GM12874 (cell line): ENCODE data around the gene TFIP11.

Source experiments
- TF ChIP-seq, protein P1 (sequence below): IDR thresholded peaks from 2 replicates; pipeline ENCODE4 v1.5.1; 2011; ENCODE audit warnings: low read depth, mild to moderate bottlenecking, control low read depth, low read length, moderate library complexity; ENCODE audit not compliant: insufficient read depth

Gene TFIP11

DNA sequence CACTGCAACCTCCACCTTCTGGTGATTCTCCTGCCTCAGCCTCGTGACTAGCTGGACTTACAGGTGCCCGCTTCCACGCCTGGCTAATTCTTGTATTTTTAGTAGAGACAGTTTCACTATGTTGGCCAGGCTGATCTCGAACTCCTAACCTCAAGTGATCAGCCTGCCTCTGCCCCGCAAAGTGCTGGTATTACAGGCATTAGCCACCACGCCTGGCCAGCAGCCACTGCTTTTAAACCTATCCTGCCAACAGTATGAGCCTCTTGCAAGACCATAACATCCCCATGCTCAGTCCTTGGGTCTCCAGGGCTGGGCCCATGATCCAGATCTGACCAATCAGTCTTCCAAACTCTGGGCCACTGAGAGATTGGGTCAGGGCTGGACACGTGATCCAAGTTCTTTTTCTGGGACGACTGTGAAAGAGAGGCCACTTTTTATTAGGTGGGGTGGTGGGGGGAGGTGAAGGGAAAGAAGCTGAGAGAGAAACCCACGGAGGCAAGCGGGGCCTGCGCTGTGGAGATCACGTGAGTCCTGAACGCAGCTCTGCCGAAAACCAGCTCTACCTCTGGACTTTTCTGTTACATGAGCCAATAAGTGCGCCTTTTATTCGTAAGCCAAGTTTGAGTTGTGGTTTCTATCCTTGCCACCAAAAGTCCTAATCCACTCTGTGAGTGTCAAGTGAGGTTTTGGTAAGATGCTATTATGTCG, 65.3 kb downstream of the TFIP11 start:
- TF ChIP-seq, protein P1, sequence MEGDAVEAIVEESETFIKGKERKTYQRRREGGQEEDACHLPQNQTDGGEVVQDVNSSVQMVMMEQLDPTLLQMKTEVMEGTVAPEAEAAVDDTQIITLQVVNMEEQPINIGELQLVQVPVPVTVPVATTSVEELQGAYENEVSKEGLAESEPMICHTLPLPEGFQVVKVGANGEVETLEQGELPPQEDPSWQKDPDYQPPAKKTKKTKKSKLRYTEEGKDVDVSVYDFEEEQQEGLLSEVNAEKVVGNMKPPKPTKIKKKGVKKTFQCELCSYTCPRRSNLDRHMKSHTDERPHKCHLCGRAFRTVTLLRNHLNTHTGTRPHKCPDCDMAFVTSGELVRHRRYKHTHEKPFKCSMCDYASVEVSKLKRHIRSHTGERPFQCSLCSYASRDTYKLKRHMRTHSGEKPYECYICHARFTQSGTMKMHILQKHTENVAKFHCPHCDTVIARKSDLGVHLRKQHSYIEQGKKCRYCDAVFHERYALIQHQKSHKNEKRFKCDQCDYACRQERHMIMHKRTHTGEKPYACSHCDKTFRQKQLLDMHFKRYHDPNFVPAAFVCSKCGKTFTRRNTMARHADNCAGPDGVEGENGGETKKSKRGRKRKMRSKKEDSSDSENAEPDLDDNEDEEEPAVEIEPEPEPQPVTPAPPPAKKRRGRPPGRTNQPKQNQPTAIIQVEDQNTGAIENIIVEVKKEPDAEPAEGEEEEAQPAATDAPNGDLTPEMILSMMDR = no peak

DNA sequence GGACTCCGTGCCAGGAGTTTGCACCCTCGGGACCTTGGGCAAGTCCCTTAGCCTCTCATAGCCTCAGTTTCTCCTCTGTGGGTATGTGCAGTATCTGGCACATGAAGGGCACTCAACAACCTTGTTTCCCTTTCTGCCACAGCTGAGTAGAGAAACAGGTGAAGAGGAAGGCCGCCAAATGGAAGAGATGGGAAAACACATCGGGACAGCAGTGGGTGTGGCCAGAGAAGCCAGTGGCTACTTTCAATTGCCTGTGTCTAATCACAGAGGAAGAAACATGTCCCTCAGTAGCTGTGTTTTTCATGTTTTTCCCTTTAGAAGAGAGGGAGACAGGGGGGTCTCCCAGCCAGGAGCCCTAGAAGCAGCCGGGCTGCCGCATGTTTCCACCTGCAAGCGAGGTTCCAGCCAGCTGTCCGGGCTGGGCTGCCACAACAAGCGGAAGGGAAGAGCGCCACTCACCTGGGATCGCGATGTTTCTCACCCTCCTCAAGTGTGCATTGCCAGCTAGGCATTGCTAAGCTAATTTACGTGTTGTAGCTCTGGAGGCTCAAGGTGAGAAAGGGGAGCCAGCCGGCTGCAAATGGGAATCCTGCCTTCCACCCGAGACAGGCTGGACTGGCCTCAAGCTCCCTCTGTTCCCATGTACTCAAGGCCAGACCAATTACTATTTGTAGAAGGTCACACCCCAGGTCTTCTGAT, 66.5 kb downstream of the TFIP11 start:
- TF ChIP-seq, protein P1 = no peak

DNA sequence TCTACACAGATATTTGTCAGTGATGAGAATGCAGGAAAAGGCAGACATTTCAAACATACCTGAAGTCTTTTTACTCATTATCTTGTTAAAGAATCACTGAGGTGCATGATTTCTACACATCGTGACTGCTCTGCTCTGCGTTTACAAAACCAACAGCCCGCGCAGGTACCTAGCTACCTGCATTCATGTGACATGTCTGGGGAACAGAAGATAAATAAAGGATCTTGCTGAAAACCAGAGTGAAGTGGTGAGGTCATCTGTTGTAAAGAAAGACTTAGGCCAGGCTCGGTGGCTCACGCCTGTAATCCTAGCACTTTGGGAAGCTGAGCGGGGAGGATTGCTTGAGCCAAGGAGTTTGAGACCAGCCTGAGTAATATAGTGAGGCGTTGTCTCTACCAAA, 67.5 kb downstream of the TFIP11 start:
- TF ChIP-seq, protein P1 = no peak

DNA sequence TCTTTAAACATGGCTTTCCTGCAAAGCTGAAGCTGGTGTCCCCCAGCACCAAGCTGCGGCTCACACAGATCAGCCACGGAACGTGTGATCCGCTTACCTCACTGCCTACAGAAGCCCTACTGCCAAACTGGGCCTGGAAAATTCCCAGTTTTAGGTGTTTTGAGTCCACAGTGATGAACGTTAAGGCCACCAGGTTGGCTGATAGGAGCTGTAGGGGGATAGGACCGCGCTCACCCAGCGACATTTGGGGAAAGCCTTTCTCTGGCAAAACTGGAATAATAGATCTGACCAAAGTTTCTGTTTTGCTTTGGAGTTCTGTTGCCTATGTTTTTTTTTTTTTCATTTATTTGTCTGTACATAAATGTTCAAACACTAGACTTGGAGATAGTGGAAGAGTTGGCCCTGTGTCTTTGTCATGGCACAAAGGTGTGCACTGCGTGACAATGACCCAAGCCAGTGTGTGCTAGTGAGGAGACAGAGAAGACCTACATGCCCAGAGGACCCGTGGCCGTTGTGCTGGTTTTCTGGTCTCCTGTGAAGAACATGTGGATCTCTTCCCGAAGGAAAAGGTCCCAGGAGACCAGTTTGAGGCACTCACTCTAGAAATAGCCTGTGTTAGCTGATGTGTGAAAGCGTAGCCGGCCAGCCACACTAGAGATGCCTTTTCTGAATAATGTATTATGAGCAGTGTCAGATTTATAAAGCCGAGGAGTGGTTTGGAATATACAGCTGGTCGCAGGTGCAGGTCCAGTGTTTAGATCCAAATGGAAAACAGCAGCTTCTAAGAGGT, 68.2 kb downstream of the TFIP11 start:
- TF ChIP-seq, protein P1 = no peak

DNA sequence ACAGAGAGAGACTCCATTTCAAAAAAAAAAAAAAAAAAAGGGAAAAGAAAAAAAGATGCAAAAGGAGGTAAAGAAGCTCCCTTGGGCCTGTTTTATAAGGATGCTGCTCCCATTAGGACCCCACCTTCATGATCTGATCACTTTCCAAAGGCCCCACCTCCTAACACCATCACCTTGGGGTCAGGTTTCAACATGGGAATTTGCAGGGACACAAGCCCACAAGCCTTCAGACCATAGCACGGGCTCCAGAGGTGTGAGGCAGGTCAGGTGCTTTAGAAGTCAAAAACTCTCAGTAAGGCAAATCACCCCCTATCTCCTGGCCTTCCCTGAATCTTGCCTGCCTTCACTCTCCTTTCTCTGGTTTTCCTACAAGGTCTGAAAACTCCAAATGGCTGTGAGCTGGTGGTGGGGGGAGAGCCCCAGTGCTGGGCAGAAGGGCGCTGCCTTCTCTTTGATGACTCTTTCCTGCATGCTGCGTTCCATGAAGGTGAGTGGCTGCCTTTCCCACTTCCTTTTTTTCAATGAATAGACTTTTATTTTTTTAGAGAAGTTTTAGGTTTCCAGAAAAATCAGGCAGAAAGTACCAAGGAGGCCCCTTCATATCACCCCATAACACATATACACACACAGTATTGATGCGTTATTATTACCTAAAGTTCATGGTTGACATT, 70.1 kb downstream of the TFIP11 start:
- TF ChIP-seq, protein P1 = no peak
